Natural killer cell (primary cell): ENCODE data around the gene MAVS. TPM values are rescaled to one million over a fixed set of nuclear protein-coding genes. Genes with fewer than 3 reads are reported as not detected.

ENCODE experiments used
- ATAC-seq, 3 donors: fragments of 150-1000 bp in 2 of 3; fragments of 200-7000 bp in 1 of 3; cut with Tn5 transposase; 1 replicate in 1 of 3; 2 replicates in 2 of 3; pipeline ENCODE4 v1.10.0; 2021; ENCODE audit warnings: mild to moderate bottlenecking in 2 of 3, moderate library complexity in 2 of 3
- DNase-seq, 2 donors: peaks; one replicate each; pipeline versions ENCODE4 v3.0.0 to v3.0.0-alpha.2; 2013 to 2021; ENCODE audit warnings: mixed read lengths in 1 of 2
- H3K27ac ChIP-seq: one replicate; pipeline ENCODE4 v1.5.1; 2013; ENCODE audit warnings: mild to moderate bottlenecking, low read length
- H3K27me3 ChIP-seq: one replicate; pipeline ENCODE4 v1.6.1; 2013; ENCODE audit warnings: low read length; ENCODE audit not compliant: control insufficient read depth, insufficient read depth
- H3K36me3 ChIP-seq: one replicate; pipeline ENCODE4 v1.6.1; 2013; ENCODE audit warnings: low read length; ENCODE audit not compliant: control insufficient read depth, insufficient read depth
- H3K4me1 ChIP-seq: one replicate; pipeline ENCODE4 v1.6.1; 2013; ENCODE audit warnings: low read length; ENCODE audit not compliant: control insufficient read depth, insufficient read depth
- H3K4me3 ChIP-seq: one replicate; pipeline ENCODE4 v1.5.1; 2013; ENCODE audit warnings: low read length
- H3K9me3 ChIP-seq: one replicate; pipeline ENCODE4 v1.6.1; 2013; ENCODE audit warnings: low read length; ENCODE audit not compliant: control insufficient read depth, insufficient read depth
- H3K27ac Mint-ChIP-seq, 2 donors: one replicate each; pipeline ENCODE4 v1.8.0; 2022; ENCODE audit warnings: mild to moderate bottlenecking in 2 of 2, mixed read lengths in 2 of 2, moderate library complexity in 1 of 2
- H3K27me3 Mint-ChIP-seq, 2 donors: one replicate each; pipeline ENCODE4 v1.8.0; 2022; ENCODE audit warnings: low read depth in 2 of 2, mixed read lengths in 2 of 2
- H3K36me3 Mint-ChIP-seq: one replicate; pipeline ENCODE4 v1.8.0; 2022; ENCODE audit warnings: mixed read lengths
- H3K4me1 Mint-ChIP-seq, 2 donors: one replicate each; pipeline ENCODE4 v1.8.0; 2022; ENCODE audit warnings: mixed read lengths in 2 of 2
- H3K4me3 Mint-ChIP-seq: one replicate; pipeline ENCODE4 v1.8.0; 2022; ENCODE audit warnings: mild to moderate bottlenecking, moderate library complexity, mixed read lengths
- H3K9me3 Mint-ChIP-seq, 2 donors: one replicate each; pipeline ENCODE4 v1.8.0; 2022; ENCODE audit warnings: mixed read lengths in 2 of 2
- WGBS: methylation state at CpG from one replicate; pipeline ENCODE4 v1.1.7; 2013; ENCODE audit warnings: missing lambda C conversion rate; ENCODE audit not compliant: insufficient coverage; 5-methylcytosine and 5-hydroxymethylcytosine counted together
- intact Hi-C: fragments of 100-400 bp; cut with micrococcal nuclease; formaldehyde crosslinking; loops from one replicate; pipeline ENCODE4 v1.14.2; 2022
- total RNA-seq, 4 donors: library from RNA; stranded (reverse); fragments of 120-200 nt in 1 of 4; gene quantifications; one replicate each; pipeline versions ENCODE4 v1.2.3 to v1.2.4, GENCODE V29; 2013 to 2022
- TF ChIP-seq, protein P1 (sequence below): fragments of 200-600 bp; IDR thresholded peaks from one replicate; pipeline ENCODE4 v1.8.0; 2022; ENCODE audit warnings: antibody characterized with exemption

MAVS gene
- total RNA-seq, 3 donors from 2014 or later (not counting 1 experiment from before 2014, with no cell fraction given) = 23.1 to 30.8 (median 26.4) TPM

DNA sequence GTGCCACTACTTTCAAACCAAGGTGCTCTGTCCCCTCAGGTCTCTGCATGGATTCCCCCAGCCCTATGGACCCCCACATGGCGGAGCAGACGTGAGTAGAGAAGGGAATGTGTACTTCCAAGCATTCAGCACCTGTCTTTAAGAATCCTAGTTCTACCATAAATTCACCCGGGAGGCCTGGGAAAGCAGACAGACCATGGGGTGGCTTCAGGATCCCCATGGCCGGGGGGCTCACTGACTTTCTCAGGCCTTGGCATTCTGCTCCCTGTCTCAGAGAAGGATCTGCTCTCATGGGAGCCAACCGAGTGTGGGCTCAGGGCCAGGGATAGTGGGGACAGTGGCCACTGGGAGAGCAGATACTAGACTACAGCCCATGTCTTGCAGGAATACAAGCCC, 48.3 kb upstream of the MAVS start:
- DNase-seq (no peak), ATAC-seq (no peak)
- peaks cover 42% of the 10 kb centered on the region for H3K36me3 ChIP-seq
- no peaks in the 10 kb centered on the region for H3K9me3 ChIP-seq
- intact Hi-C loops = loop anchor here (5.0 kb wide), 1 partner anchor 49 kb away; the partner anchor contains the start of gene MAVS
- no peak overlapping the region for H3K4me3 ChIP-seq
- H3K27ac ChIP-seq = peak overlapping the region; percentile 64
- H3K36me3 Mint-ChIP-seq = peaks cover 9% of the 10 kb centered on the region
- H3K4me3 Mint-ChIP-seq = peak overlapping the region; percentile 97
- TF ChIP-seq, protein P1, sequence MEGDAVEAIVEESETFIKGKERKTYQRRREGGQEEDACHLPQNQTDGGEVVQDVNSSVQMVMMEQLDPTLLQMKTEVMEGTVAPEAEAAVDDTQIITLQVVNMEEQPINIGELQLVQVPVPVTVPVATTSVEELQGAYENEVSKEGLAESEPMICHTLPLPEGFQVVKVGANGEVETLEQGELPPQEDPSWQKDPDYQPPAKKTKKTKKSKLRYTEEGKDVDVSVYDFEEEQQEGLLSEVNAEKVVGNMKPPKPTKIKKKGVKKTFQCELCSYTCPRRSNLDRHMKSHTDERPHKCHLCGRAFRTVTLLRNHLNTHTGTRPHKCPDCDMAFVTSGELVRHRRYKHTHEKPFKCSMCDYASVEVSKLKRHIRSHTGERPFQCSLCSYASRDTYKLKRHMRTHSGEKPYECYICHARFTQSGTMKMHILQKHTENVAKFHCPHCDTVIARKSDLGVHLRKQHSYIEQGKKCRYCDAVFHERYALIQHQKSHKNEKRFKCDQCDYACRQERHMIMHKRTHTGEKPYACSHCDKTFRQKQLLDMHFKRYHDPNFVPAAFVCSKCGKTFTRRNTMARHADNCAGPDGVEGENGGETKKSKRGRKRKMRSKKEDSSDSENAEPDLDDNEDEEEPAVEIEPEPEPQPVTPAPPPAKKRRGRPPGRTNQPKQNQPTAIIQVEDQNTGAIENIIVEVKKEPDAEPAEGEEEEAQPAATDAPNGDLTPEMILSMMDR = no peak
- 79% methylated on average over 5 of the region's 5 CpGs for WGBS
- no peaks in the 10 kb centered on the region for H3K27me3 Mint-ChIP-seq
- H3K27ac Mint-ChIP-seq = peak overlapping the region; percentile 96
- H3K4me1 Mint-ChIP-seq = peaks cover 30 to 60% of the 10 kb centered on the region in 2 donors
- H3K9me3 Mint-ChIP-seq = no peaks in the 10 kb centered on the region
- peaks cover 82% of the 10 kb centered on the region for H3K4me1 ChIP-seq
- H3K27me3 ChIP-seq = no peaks in the 10 kb centered on the region

- Mint-ChIP-seq H3K36me3 (peaks cover 14% of the 10 kb centered on the region), H3K4me1 (peaks cover 30 to 65% of the 10 kb centered on the region in 2 donors), H3K9me3 (no peaks in the 10 kb centered on the region), H3K27me3 (no peaks in the 10 kb centered on the region), H3K4me3 (peak overlapping the region; percentile 97), H3K27ac (peak overlapping the region; percentile 96)
- ATAC-seq (no peak), DNase-seq (no peak)
- H3K36me3 ChIP-seq = peaks cover 47% of the 10 kb centered on the region
- H3K27me3 ChIP-seq = no peaks in the 10 kb centered on the region
- H3K4me3 ChIP-seq = no peak overlapping the region
- WGBS = 78% methylated on average over 3 of the region's 3 CpGs
- intact Hi-C loops = loop anchor here (5.0 kb wide), 1 partner anchor 48 kb away; the partner anchor contains the start of gene MAVS
- peaks cover 87% of the 10 kb centered on the region for H3K4me1 ChIP-seq
- H3K9me3 ChIP-seq = no peaks in the 10 kb centered on the region
- H3K27ac ChIP-seq = peak overlapping the region; percentile 64
- TF ChIP-seq, protein P1 = no peak
These were observed 47.8 kb upstream of the MAVS start for GRCh38 chr20:3798908-3799248.

GRCh38 chr20:3800256-3800877, 46.3 kb upstream of the MAVS start:
- Histone ChIP-seq H3K27ac (peak overlapping the region; percentile 64), H3K36me3 (peaks cover 62% of the 10 kb centered on the region), H3K9me3 (no peaks in the 10 kb centered on the region), H3K4me3 (no peak overlapping the region), H3K27me3 (no peaks in the 10 kb centered on the region), H3K4me1 (peaks cover 92% of the 10 kb centered on the region)
- Mint-ChIP-seq H3K27ac (peak overlapping the region; percentile 29 to 45), H3K4me3 (peak overlapping the region; percentile 52), H3K9me3 (no peaks in the 10 kb centered on the region), H3K4me1 (peaks cover 33 to 72% of the 10 kb centered on the region in 2 donors), H3K36me3 (peaks cover 19% of the 10 kb centered on the region), H3K27me3 (no peaks in the 10 kb centered on the region)
- intact Hi-C loops = no loop called here
- WGBS = 94% methylated on average over 18 of the region's 18 CpGs
- TF ChIP-seq, protein P1 = no peak
- DNase-seq (no peak), ATAC-seq (no peak)

DNA sequence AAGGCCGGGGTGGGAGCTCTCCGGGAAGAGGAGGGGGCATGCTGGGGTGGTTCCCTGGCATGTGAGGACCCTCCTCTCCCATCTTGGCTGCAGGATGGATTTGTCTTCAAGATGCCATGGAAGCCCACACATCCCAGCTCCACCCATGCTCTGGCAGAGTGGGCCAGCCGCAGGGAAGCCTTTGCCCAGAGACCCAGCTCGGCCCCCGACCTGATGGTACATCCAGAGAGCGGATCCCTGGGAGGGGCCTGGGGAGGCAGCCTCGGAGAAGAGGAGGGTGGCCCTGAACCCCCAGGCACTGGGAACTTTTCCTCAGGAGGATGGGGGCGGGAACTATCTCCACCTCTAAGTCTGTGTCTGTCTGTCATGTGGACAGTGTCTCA, 45.8 kb upstream of the MAVS start:
- H3K36me3 ChIP-seq = peaks cover 67% of the 10 kb centered on the region
- no peaks in the 10 kb centered on the region for H3K27me3 Mint-ChIP-seq
- peaks cover 37 to 72% of the 10 kb centered on the region in 2 donors for H3K4me1 Mint-ChIP-seq
- H3K36me3 Mint-ChIP-seq = peaks cover 19% of the 10 kb centered on the region
- no peak overlapping the region for H3K4me3 Mint-ChIP-seq
- TF ChIP-seq, protein P1 = no peak
- H3K27ac ChIP-seq = peak overlapping the region; percentile 64
- no peak overlapping the region for H3K4me3 ChIP-seq
- peaks cover 92% of the 10 kb centered on the region for H3K4me1 ChIP-seq
- H3K27ac Mint-ChIP-seq = peak overlapping the region in 1 of 2 donors; percentile 45
- DNase-seq (no peak), ATAC-seq (no peak)
- 97% methylated on average over 8 of the region's 8 CpGs for WGBS
- no peaks in the 10 kb centered on the region for H3K9me3 ChIP-seq
- H3K9me3 Mint-ChIP-seq = no peaks in the 10 kb centered on the region
- intact Hi-C loops = no loop called here
- no peaks in the 10 kb centered on the region for H3K27me3 ChIP-seq
